ENCODE measurements around the gene CREB5.

The CREB5 gene

GRCh38 chr7:28708033-28708951, 296.0 kb downstream of the CREB5 start:
- no peaks in the 10 kb centered on the region for H3K27me3 ChIP-seq (replicated peaks; ENCODE audit: control insufficient read depth, insufficient read depth, low read length)
- H3K36me3 ChIP-seq (ENCODE audit: control insufficient read depth, insufficient read depth, low read length) = no peaks in the 10 kb centered on the region; the same call in 1 of the 2 replicates
- no peak for TF ChIP-seq CTCF (IDR thresholded peaks at IDR 0.05; ENCODE audit: insufficient read depth, low read length, poor library complexity, severe bottlenecking)
- no peak for DNase-seq (ENCODE audit: extremely low read depth, insufficient read length)
- no peak overlapping the region for H3K4me3 ChIP-seq (replicated peaks; ENCODE audit: low read depth, low read length)

GRCh38 chr7:28709748-28710147, 297.4 kb downstream of the CREB5 start:
- no peaks in the 10 kb centered on the region; the same call in 1 of the 2 replicates for H3K36me3 ChIP-seq (ENCODE audit: control insufficient read depth, insufficient read depth, low read length)
- no peaks in the 10 kb centered on the region for H3K27me3 ChIP-seq (replicated peaks; ENCODE audit: control insufficient read depth, insufficient read depth, low read length)
- no peak for TF ChIP-seq CTCF (IDR thresholded peaks at IDR 0.05; ENCODE audit: insufficient read depth, low read length, poor library complexity, severe bottlenecking)
- no peak overlapping the region for H3K4me3 ChIP-seq (replicated peaks; ENCODE audit: low read depth, low read length)
- DNase-seq (ENCODE audit: extremely low read depth, insufficient read length) = no peak

- Histone ChIP-seq H3K36me3 (ENCODE audit: control insufficient read depth, insufficient read depth, low read length) (no peaks in the 10 kb centered on the region; the same call in 1 of the 2 replicates), H3K27me3 (replicated peaks; ENCODE audit: control insufficient read depth, insufficient read depth, low read length) (no peaks in the 10 kb centered on the region), H3K4me3 (replicated peaks; ENCODE audit: low read depth, low read length) (no peak overlapping the region)
- no peak for TF ChIP-seq CTCF (IDR thresholded peaks at IDR 0.05; ENCODE audit: insufficient read depth, low read length, poor library complexity, severe bottlenecking)
- no peak for DNase-seq (ENCODE audit: extremely low read depth, insufficient read length)
Observed at GRCh38 chr7:28711114-28711513, 298.8 kb downstream of the CREB5 start.

GRCh38 chr7:28714459-28715120, 302.3 kb downstream of the CREB5 start:
- no peaks in the 10 kb centered on the region for H3K36me3 ChIP-seq (ENCODE audit: control insufficient read depth, insufficient read depth, low read length)
- H3K27me3 ChIP-seq (replicated peaks; ENCODE audit: control insufficient read depth, insufficient read depth, low read length) = no peaks in the 10 kb centered on the region
- no peak for TF ChIP-seq CTCF (IDR thresholded peaks at IDR 0.05; ENCODE audit: insufficient read depth, low read length, poor library complexity, severe bottlenecking)
- H3K4me3 ChIP-seq (replicated peaks; ENCODE audit: low read depth, low read length) = no peak overlapping the region
- no peak for DNase-seq (ENCODE audit: extremely low read depth, insufficient read length)

GRCh38 chr7:28717445-28718054, 305.2 kb downstream of the CREB5 start:
- no peak for TF ChIP-seq CTCF (IDR thresholded peaks at IDR 0.05; ENCODE audit: insufficient read depth, low read length, poor library complexity, severe bottlenecking)
- DNase-seq (ENCODE audit: extremely low read depth, insufficient read length) = no peak
- no peaks in the 10 kb centered on the region for H3K27me3 ChIP-seq (replicated peaks; ENCODE audit: control insufficient read depth, insufficient read depth, low read length)
- no peaks in the 10 kb centered on the region for H3K36me3 ChIP-seq (ENCODE audit: control insufficient read depth, insufficient read depth, low read length)
- no peak overlapping the region for H3K4me3 ChIP-seq (replicated peaks; ENCODE audit: low read depth, low read length)

Data from GM06990 (cell line).